GM12878 (cell line): ENCODE data around the gene OR56B1. TPM values are rescaled to one million over a fixed set of nuclear protein-coding genes. Genes with fewer than 3 reads are reported as not detected.

Experiments
- ATAC-seq: fragments of 200-7000 bp; cut with Tn5 transposase; 3 replicates; pipeline ENCODE4 v1.9.1; 2020; ENCODE audit warnings: mild to moderate bottlenecking, moderate library complexity
- BruUV-seq: library from RNA; stranded (reverse); fragments of 400-500 nt; replicated peaks from 2 replicates; lab custom pipeline; 2021; lab: Mats Ljungman, UMichigan
- CTCF ChIA-PET: fragments of 300-600 bp; sonication (Branson Sonifier 250); formaldehyde crosslinking; extraction: SDS; loops from one replicate; lab custom pipeline; 2021; ENCODE audit warnings: inconsistent platforms; lab: Yijun Ruan, JAX
- POLR2A ChIA-PET: fragments of 350-600 bp; formaldehyde crosslinking; extraction: SDS; loops from one replicate; lab custom pipeline; 2021; ENCODE audit warnings: inconsistent platforms; lab: Charles Lee
- RAD21 ChIA-PET: fragments of 300-600 bp; sonication (Branson Sonifier 250); formaldehyde crosslinking; loops from one replicate; lab custom pipeline; 2023; ENCODE audit warnings: antibody characterized with exemption; ENCODE audit not compliant: unreplicated experiment; lab: Charles Lee
- SMC1A ChIA-PET: fragments of 300-600 bp; sonication (Branson Sonifier 250); formaldehyde crosslinking; loops from one replicate; lab custom pipeline; 2023; ENCODE audit not compliant: unreplicated experiment, uncharacterized antibody; lab: Charles Lee
- DNase-seq: peaks from one replicate; pipeline ENCODE4 v3.0.0-alpha.2; 2011; ENCODE audit warnings: low read depth, low spot score
- FAIRE-seq: peaks from 3 replicates; lab custom pipeline; 2011; peaks lifted over from hg19 to GRCh38; lab: Jason Lieb, UNC
- H2AFZ ChIP-seq: 2 replicates; pipeline ENCODE4 v1.6.0; 2011; ENCODE audit warnings: low read depth, low read length, control low read depth; ENCODE audit not compliant: control insufficient read depth
- H3K27ac ChIP-seq: 2 replicates; pipeline ENCODE4 v1.5.1; 2011; ENCODE audit warnings: control low read depth; ENCODE audit not compliant: control insufficient read depth, insufficient read depth
- H3K27me3 ChIP-seq, 2 experiments: replicated peaks in 1 of 2; 2 replicates each; pipeline versions ENCODE4 v1.6.0 to v1.6.1; 2011; ENCODE audit warnings: low read length in 1 of 2; ENCODE audit not compliant: control insufficient read depth in 2 of 2, insufficient read depth in 2 of 2
- H3K36me3 ChIP-seq, 2 experiments: 2 replicates each; pipeline ENCODE4 v1.5.1; 2011; ENCODE audit warnings: low read length in 1 of 2; ENCODE audit not compliant: control insufficient read depth in 2 of 2, insufficient read depth in 2 of 2
- H3K4me1 ChIP-seq: 2 replicates; pipeline ENCODE4 v1.6.1; 2011; ENCODE audit warnings: mild to moderate bottlenecking, low read length, moderate library complexity, mixed read lengths; ENCODE audit not compliant: control insufficient read depth, insufficient read depth
- H3K4me2 ChIP-seq: 2 replicates; pipeline ENCODE4 v1.6.0; 2011; ENCODE audit warnings: control low read depth; ENCODE audit not compliant: control insufficient read depth, insufficient read depth
- H3K4me3 ChIP-seq: fragments of 200-600 bp; sonication (generic); 2 replicates; pipeline ENCODE4 v1.5.1; 2016
- H3K79me2 ChIP-seq: 2 replicates; pipeline ENCODE4 v1.6.0; 2011; ENCODE audit warnings: low read length; ENCODE audit not compliant: control insufficient read depth, insufficient read depth
- H3K9ac ChIP-seq: 2 replicates; pipeline ENCODE4 v1.8.0; 2011; ENCODE audit warnings: low read length, control low read depth, mixed read lengths; ENCODE audit not compliant: control insufficient read depth, insufficient read depth
- H3K9me3 ChIP-seq: replicated peaks from 3 replicates; pipeline ENCODE4 v1.5.1; 2011; ENCODE audit warnings: mild to moderate bottlenecking, low read length; ENCODE audit not compliant: control insufficient read depth, insufficient read depth
- H4K20me1 ChIP-seq: 2 replicates; pipeline ENCODE4 v1.6.0; 2011; ENCODE audit not compliant: control insufficient read depth, insufficient read depth
- CEBPB ChIP-seq, 2 experiments: fragments of 150-350 bp in 1 of 2; IDR thresholded peaks; 2 replicates each; pipeline ENCODE4 v1.6.1; 2012 to 2014; ENCODE audit warnings: low read depth in 2 of 2, low read length in 2 of 2, borderline replicate concordance in 1 of 2, inconsistent platforms in 1 of 2
- KLF5 ChIP-seq: fragments of 450-650 bp; IDR thresholded peaks from 2 replicates; pipeline ENCODE4 v1.6.1; 2014; ENCODE audit warnings: mild to moderate bottlenecking; ENCODE audit not compliant: partially characterized antibody
- MTA2 ChIP-seq: fragments of 450-650 bp; IDR thresholded peaks from 2 replicates; pipeline ENCODE4 v1.6.1; 2016; ENCODE audit warnings: low read depth, mild to moderate bottlenecking, moderate library complexity
- MXI1 ChIP-seq: fragments of 150-350 bp; IDR thresholded peaks from 2 replicates; pipeline ENCODE4 v1.6.1; 2011; ENCODE audit warnings: low read depth, mild to moderate bottlenecking, inconsistent platforms, low read length, improper control_type of control experiment
- MYB ChIP-seq: fragments of 150-350 bp; IDR thresholded peaks from 2 replicates; pipeline ENCODE4 v1.6.1; 2014; ENCODE audit warnings: mild to moderate bottlenecking, low read depth, low read length, borderline replicate concordance
- NR2C2 ChIP-seq: IDR thresholded peaks from 2 replicates; pipeline ENCODE4 v1.6.1; 2011; ENCODE audit warnings: borderline replicate concordance, low read depth; ENCODE audit not compliant: control insufficient read depth, insufficient read length
- RAD51 ChIP-seq: fragments of 450-650 bp; IDR thresholded peaks from 2 replicates; pipeline ENCODE4 v1.6.1; 2016; ENCODE audit warnings: moderate library complexity, mild to moderate bottlenecking, inconsistent platforms
- SMARCA5 ChIP-seq: fragments of 450-650 bp; IDR thresholded peaks from 2 replicates; pipeline ENCODE4 v1.6.1; 2017; ENCODE audit warnings: mild to moderate bottlenecking
- SP1 ChIP-seq: IDR thresholded peaks from one replicate; pipeline ENCODE4 v1.6.1; 2011; ENCODE audit warnings: low read depth, low read length
- STAT3 ChIP-seq: IDR thresholded peaks from 2 replicates; pipeline ENCODE4 v1.6.1; 2011; ENCODE audit warnings: low read depth, low read length, improper control_type of control experiment
- TCF12 ChIP-seq: IDR thresholded peaks from 2 replicates; pipeline ENCODE4 v1.6.1; 2011; ENCODE audit warnings: low read depth, mild to moderate bottlenecking, low read length
- ZBED1 ChIP-seq: IDR thresholded peaks from 2 replicates; pipeline ENCODE4 v1.6.1; 2016; ENCODE audit warnings: borderline replicate concordance
- ZSCAN29 ChIP-seq: fragments of 450-650 bp; IDR thresholded peaks from 2 replicates; pipeline ENCODE4 v1.6.1; 2017; ENCODE audit warnings: mild to moderate bottlenecking, moderate library complexity
- ZZZ3 ChIP-seq: IDR thresholded peaks from 2 replicates; pipeline ENCODE4 v1.6.1; 2011; ENCODE audit warnings: low read depth; ENCODE audit not compliant: control insufficient read depth, insufficient read length
- WGBS: methylation state at CpG from one replicate; pipeline ENCODE4 v1.1.6; 2016; ENCODE audit warnings: low lambda C conversion rate; ENCODE audit not compliant: insufficient replicate concordance, insufficient coverage; ENCODE audit errors: missing lambda C conversion rate; 5-methylcytosine and 5-hydroxymethylcytosine counted together
- in situ Hi-C: fragments of 300-500 bp; cut with MboI; formaldehyde crosslinking; loops from 9 replicates; pipeline ENCODE4 v1.14.3; 2018; ENCODE audit warnings: mixed read lengths
- intact Hi-C: fragments of 100-400 bp; cut with micrococcal nuclease; formaldehyde crosslinking; loops from one replicate; pipeline ENCODE4 v1.14.2; 2022; ENCODE audit not compliant: unreplicated experiment
- polyA plus RNA-seq, 11 experiments: library from polyadenylated mRNA; depleted of rRNA in 4 of 11; unstranded in 6 of 11; stranded (reverse) in 5 of 11; fragments of >200 nt; fragmentation: Nextera tagmentation in 4 of 11; fragmentation: Illumina TruSeq in 1 of 11; extraction: Ambion mirVana in 4 of 11; extraction: Trizol in 1 of 11; gene quantifications; 1 replicate in 1 of 11; 2 replicates in 10 of 11; pipeline versions ENCODE4 v1.2.1 to v1.2.3, GENCODE V29; 2011 to 2016; ENCODE audit warnings: inconsistent platforms in 2 of 11, missing spikeins in 2 of 11, low read depth in 1 of 11
- total RNA-seq, 4 experiments: library from RNA; depleted of rRNA in 3 of 4; stranded (reverse); fragments of >200 nt in 3 of 4; fragmentation: Illumina TruSeq in 1 of 4; extraction: Trizol in 1 of 4; gene quantifications; 2 replicates each; pipeline versions ENCODE4 v1.2.1 to v1.2.3, GENCODE V29; 2013 to 2021
- TF ChIP-seq, protein P1 (sequence below): fragments of 450-650 bp; formaldehyde crosslinking; IDR thresholded peaks from 2 replicates; pipeline ENCODE4 v1.4.0; 2022; ENCODE audit warnings: mild to moderate bottlenecking, moderate library complexity
- TF ChIP-seq, protein P2 (sequence below): fragments of 150-350 bp; IDR thresholded peaks from 2 replicates; pipeline ENCODE4 v1.6.1; 2016; ENCODE audit warnings: low read depth, low read length

OR56B1 gene
- total and polyA plus RNA-seq, 10 of the 15 experiments (the other 5 are each of a cell fraction or from before 2014, with no cell fraction given) = 0.04 to 0.71 (median 0.36) TPM; not detected in 3

DNA sequence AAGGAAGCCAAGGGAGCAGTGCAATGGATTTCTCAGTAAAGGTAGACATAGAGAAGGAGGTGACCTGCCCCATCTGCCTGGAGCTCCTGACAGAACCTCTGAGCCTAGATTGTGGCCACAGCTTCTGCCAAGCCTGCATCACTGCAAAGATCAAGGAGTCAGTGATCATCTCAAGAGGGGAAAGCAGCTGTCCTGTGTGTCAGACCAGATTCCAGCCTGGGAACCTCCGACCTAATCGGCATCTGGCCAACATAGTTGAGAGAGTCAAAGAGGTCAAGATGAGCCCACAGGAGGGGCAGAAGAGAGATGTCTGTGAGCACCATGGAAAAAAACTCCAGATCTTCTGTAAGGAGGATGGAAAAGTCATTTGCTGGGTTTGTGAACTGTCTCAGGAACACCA lies 40.0 kb upstream of the OR56B1 start:
- no peak overlapping the region for H3K27ac ChIP-seq
- SMC1A ChIA-PET = no interaction called here
- peak overlapping the region; percentile 50; the same call in 1 of the 2 replicates for H3K4me2 ChIP-seq
- no TSS peak for BruUV-seq
- POLR2A ChIA-PET = no interaction called here
- CTCF ChIA-PET = interaction anchor here (1.1 kb wide), 1 partner anchor 15 kb away, joined by 5 read pairs; no protein-coding TSS in a partner anchor
- H4K20me1 ChIP-seq = peaks cover 5% of the 10 kb centered on the region; the same call in 1 of the 2 replicates
- no peaks in the 10 kb centered on the region; the same call in 1 of the 2 replicates for H3K4me1 ChIP-seq
- peaks cover 6 to 44% of the 10 kb centered on the region in 2 experiments for H3K36me3 ChIP-seq
- RAD21 ChIA-PET = interaction anchor here (2.8 kb wide), 1 partner anchor 11 kb away, joined by 10 read pairs; the partner anchor contains the start of gene TRIM5
- in situ Hi-C loops (loop anchor here (25.0 kb wide), 2 partner anchors 1816 to 1834 kb away; partner anchors contain the start of genes PPFIBP2 and STIM1), intact Hi-C loops (loop anchor here (10.0 kb wide), 1 partner anchor 1049 kb away; no protein-coding TSS in a partner anchor)
- no peak overlapping the region for H2AFZ ChIP-seq
- H3K9ac ChIP-seq = no peak overlapping the region
- FAIRE-seq = no peak
- TF ChIP-seq ZZZ3 (no peak), MYB (no peak), ZSCAN29 (no peak), RAD51 (no peak), NR2C2 (no peak), MXI1 (no peak), KLF5 (no peak), CEBPB (IDR thresholded peaks at IDR 0.05; ENCODE audit: borderline replicate concordance in 1 of 2, low read depth in 2 of 2, low read length in 2 of 2) (no peak), MTA2 (no peak), SP1 (no peak), TCF12 (no peak), STAT3 (no peak), ZBED1 (no peak), SMARCA5 (no peak)
- TF ChIP-seq, protein P1, sequence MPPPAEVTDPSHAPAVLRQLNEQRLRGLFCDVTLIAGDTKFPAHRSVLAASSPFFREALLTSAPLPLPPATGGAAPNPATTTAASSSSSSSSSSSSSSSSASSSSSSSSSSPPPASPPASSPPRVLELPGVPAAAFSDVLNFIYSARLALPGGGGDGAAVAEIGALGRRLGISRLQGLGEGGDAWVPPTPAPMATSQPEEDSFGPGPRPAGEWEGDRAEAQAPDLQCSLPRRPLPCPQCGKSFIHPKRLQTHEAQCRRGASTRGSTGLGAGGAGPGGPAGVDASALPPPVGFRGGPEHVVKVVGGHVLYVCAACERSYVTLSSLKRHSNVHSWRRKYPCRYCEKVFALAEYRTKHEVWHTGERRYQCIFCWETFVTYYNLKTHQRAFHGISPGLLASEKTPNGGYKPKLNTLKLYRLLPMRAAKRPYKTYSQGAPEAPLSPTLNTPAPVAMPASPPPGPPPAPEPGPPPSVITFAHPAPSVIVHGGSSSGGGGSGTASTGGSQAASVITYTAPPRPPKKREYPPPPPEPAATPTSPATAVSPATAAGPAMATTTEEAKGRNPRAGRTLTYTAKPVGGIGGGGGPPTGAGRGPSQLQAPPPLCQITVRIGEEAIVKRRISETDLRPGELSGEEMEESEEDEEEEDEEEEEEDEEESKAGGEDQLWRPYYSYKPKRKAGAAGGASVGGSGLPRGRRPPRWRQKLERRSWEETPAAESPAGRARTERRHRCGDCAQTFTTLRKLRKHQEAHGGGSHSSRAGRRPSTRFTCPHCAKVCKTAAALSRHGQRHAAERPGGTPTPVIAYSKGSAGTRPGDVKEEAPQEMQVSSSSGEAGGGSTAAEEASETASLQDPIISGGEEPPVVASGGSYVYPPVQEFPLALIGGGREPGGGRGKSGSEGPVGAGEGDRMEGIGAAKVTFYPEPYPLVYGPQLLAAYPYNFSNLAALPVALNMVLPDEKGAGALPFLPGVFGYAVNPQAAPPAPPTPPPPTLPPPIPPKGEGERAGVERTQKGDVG (CRISPR knock-in tag) = no peak
- TF ChIP-seq, protein P2, sequence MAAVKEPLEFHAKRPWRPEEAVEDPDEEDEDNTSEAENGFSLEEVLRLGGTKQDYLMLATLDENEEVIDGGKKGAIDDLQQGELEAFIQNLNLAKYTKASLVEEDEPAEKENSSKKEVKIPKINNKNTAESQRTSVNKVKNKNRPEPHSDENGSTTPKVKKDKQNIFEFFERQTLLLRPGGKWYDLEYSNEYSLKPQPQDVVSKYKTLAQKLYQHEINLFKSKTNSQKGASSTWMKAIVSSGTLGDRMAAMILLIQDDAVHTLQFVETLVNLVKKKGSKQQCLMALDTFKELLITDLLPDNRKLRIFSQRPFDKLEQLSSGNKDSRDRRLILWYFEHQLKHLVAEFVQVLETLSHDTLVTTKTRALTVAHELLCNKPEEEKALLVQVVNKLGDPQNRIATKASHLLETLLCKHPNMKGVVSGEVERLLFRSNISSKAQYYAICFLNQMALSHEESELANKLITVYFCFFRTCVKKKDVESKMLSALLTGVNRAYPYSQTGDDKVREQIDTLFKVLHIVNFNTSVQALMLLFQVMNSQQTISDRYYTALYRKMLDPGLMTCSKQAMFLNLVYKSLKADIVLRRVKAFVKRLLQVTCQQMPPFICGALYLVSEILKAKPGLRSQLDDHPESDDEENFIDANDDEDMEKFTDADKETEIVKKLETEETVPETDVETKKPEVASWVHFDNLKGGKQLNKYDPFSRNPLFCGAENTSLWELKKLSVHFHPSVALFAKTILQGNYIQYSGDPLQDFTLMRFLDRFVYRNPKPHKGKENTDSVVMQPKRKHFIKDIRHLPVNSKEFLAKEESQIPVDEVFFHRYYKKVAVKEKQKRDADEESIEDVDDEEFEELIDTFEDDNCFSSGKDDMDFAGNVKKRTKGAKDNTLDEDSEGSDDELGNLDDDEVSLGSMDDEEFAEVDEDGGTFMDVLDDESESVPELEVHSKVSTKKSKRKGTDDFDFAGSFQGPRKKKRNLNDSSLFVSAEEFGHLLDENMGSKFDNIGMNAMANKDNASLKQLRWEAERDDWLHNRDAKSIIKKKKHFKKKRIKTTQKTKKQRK = no peak
- 100% methylated on average over 2 of the region's 2 CpGs for WGBS
- H3K4me3 ChIP-seq = no peak overlapping the region
- DNase-seq = no peak
- no peak for ATAC-seq
- H3K27me3 ChIP-seq = no peaks in the 10 kb centered on the region
- H3K9me3 ChIP-seq = no peaks in the 10 kb centered on the region; the same call in 1 of the 3 replicates
- H3K79me2 ChIP-seq = peaks cover 73% of the 10 kb centered on the region
